ENCODE results near the gene PIK3AP1.

DNA sequence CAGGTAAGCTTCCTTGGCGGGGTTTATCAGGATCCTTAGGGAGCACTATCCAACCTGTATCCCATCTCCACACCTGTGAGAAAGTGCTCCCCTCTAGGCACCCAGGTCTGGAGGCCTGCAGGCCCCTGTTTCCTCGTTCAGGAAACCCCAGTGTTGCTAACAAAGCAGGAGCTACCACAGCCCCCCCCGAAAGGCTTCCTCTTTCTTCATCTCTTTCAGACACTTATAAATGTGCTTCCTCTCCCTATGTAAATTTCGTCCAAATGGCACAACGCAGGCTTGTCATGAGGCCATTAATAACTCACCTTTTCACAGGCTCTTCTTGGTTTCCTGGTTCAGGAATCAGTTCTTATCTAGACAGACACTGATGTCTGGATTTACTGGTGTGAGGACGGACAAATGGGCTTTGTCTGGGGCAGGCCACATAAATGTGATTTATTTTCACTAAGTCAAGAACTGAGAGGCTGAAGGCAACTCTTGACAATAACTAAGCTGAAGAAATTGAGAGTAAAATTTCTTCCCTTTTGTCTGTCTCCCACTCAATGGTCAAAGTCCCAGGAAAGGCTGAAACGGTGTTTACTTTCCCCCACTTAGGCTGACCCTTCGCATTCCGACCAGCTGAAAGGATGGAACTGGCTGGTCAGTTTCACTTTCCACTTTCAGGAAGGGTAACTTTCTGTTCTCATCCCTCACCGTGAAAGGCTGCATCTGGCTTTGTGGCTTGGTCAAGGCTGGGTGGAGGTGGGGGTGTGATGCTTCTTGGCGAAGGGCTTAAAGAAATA is 46.8 kb downstream of the PIK3AP1 start:
- TF ChIP-seq, protein P1, sequence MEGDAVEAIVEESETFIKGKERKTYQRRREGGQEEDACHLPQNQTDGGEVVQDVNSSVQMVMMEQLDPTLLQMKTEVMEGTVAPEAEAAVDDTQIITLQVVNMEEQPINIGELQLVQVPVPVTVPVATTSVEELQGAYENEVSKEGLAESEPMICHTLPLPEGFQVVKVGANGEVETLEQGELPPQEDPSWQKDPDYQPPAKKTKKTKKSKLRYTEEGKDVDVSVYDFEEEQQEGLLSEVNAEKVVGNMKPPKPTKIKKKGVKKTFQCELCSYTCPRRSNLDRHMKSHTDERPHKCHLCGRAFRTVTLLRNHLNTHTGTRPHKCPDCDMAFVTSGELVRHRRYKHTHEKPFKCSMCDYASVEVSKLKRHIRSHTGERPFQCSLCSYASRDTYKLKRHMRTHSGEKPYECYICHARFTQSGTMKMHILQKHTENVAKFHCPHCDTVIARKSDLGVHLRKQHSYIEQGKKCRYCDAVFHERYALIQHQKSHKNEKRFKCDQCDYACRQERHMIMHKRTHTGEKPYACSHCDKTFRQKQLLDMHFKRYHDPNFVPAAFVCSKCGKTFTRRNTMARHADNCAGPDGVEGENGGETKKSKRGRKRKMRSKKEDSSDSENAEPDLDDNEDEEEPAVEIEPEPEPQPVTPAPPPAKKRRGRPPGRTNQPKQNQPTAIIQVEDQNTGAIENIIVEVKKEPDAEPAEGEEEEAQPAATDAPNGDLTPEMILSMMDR (IDR thresholded peaks at IDR 0.05), result no peak
- TF ChIP-seq POLR2A (IDR thresholded peaks at IDR 0.05), result no peak
